ENCODE measurements around the gene MOAP1. TPM values are rescaled to one million over a fixed set of nuclear protein-coding genes. Genes with fewer than 3 reads are reported as not detected.
A peak's percentile ranks its signal among the peaks of the same experiment; 100 is the strongest.
"Not testable (repeated sequence)": the region's sequence is repeated elsewhere in the genome, so short reads cannot be mapped to it uniquely, and the experiment has no call there.

MOAP1 gene
- total RNA-seq, 2 donors from 2014 or later: 18.3 to 30.2 TPM

DNA sequence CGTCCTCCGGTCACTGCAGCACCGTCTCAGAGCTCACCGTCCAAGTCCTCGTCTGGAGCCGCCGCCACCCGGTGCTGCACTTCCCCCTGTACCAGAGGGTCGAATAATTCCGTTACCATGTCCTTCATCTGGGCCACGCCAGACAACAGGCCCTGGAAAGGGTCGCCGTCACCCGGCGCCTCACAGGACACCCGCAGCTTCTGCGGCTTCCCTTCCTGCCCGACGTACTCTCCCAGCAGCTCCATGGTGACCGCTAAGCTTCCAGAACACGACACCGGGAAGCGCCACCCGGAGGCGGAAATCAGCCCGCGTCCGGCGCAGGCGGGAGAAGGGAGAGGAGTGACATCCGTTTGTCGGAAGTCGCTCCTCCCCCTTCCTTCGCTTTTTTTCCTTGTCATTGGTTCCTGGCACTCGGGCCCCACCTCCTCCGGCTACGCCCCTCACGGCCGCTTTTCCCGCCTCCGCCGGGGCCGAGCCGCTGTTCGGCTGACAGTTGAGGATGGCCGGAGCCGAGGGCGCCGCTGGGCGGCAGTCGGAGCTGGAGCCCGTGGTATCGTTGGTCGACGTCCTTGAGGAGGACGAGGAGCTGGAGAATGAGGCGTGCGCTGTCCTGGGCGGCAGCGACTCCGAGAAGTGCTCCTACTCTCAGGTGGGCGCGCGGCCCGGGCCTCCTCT, 22.2 kb upstream of the MOAP1 start, which contains the start of the genes GON7 and UBR7:
Gene GON7 (minus strand): TSS at position 273 of the 675 bp plus-strand sequence. CDS start 28 bp downstream, at position 245.
Gene UBR7 (plus strand): TSS at position 464 of the 675 bp plus-strand sequence. CDS start 36 bp downstream, at position 500.
- ATAC-seq (peak; percentile 95 to 98), DNase-seq (ENCODE audit: low spot score) (peak; percentile 94)
- Mint-ChIP-seq H3K4me3 (peak within 1 kb of the TSS; percentile 89), H3K27me3 (no peaks in the 10 kb centered on the region), H3K4me1 (ENCODE audit: low read depth in 2 of 2) (peaks cover 27 to 38% of the 10 kb centered on the region in 2 donors), H3K27ac (peak within 1 kb of the TSS; percentile 97 to 99), H3K9me3 (no peaks in the 10 kb centered on the region), H3K36me3 (peaks cover 5% of the 10 kb centered on the region)

DNA sequence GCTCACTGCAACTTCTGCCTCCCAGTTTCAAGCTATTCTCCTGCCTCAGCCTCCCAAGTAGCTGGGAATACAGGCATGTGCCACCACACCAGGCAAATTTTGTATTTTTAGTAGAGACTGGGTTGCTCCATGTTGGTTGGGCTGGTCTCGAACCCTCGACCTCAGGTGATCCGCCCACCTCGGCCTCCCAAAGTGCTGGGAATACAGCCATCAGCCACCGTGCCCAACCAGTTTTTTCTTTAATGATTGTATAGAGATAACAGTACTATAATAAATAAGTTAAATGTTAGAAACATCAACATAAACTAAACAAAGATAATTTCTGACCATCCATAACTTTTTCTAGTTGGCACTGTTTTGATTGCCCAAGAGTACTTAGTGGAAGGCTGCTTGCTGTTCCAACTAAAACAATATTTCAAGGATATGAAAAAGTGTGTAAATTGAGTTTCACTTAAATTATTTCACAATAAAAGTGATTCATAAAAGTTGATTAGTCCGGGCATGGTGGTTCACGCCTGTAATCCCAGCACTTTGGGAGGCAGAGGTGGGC, 16.5 kb upstream of the MOAP1 start:
- Mint-ChIP-seq H3K27ac (no peak overlapping the region), H3K4me1 (ENCODE audit: low read depth in 2 of 2) (peaks cover 16 to 17% of the 10 kb centered on the region in 2 donors), H3K9me3 (no peaks in the 10 kb centered on the region), H3K36me3 (no peaks in the 10 kb centered on the region), H3K4me3 (no peak overlapping the region), H3K27me3 (no peaks in the 10 kb centered on the region)
- no peak for ATAC-seq
- DNase-seq (ENCODE audit: low spot score): no peak

DNA sequence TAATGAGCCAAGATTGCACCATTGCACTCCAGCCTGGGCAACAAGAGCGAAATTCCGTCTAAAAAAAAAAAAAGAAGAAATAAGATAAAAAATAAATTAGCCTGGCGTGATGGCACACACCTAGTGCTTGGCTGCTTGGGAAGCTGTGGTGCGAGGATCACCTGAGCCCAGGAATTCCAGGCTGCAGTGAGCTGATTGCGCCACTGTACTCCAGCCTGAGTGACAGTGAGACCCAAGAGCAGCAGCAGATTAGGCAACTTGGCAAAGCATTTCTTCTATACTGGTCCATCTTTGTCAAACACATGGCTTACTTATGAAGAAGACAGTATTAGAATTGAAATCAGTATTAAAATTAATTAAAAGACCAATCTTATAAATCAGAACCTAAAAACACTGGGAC, 15.9 kb upstream of the MOAP1 start:
- Mint-ChIP-seq H3K4me1 (ENCODE audit: low read depth in 2 of 2) (peaks cover 9 to 10% of the 10 kb centered on the region in 2 donors), H3K9me3 (no peaks in the 10 kb centered on the region), H3K36me3 (no peaks in the 10 kb centered on the region), H3K27me3 (no peaks in the 10 kb centered on the region), H3K4me3 (no peak overlapping the region), H3K27ac (no peak overlapping the region)
- no peak for ATAC-seq
- no peak for DNase-seq (ENCODE audit: low spot score)

DNA sequence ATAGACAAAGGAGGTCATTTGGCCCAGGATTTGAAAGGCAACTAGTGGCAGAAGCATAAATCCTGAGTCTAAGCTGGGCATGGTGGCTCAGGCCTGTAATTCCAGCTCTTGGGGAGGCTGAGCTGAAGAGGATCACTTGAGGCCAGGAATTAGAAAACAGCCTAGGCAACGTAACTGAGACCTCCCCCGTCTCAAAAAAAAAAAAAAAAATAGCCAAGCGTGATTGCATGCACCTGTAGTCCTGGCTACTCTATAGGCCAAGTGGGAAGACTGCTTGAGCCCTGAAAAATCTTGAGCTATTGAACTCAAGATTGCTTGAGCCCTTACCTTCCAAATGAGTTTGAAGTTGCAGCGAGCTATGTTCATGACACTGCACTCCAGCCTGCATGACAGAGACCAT, 14.3 kb upstream of the MOAP1 start:
- no peak for ATAC-seq

DNA sequence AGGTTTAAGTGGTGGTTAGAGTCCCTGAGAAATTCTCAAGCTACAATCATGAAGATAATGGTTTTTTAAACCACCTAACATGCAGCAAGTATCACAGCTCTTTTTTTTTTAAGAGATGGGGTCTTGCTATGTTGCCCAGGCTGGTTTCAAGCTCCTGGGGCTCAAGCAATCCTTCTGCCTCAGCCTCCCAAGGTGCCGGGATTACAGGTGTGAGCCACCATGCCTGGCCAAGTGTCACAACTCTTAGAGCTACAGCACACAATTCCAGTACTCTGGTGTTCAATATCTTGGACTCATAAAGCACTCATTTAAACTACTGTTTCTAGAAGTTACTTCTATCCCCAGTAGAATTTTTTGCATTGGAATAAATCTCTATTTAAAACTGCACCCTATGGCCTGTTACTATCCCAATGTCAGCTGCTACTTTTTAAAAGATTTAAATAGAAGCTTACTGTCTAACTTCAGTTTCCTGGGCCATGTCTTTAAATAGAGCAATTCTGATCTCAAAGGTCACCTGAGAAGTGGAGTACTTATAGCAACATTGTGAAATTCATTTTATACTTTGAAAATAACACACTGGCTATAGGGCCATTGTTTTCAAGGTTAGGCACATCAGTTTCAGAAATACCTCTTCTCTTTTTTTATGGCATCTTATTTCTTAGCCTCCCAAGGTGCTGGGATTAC, 10.8 kb upstream of the MOAP1 start:
- ATAC-seq (no peak), DNase-seq (ENCODE audit: low spot score) (no peak)
- Mint-ChIP-seq H3K9me3 (no peaks in the 10 kb centered on the region), H3K4me1 (ENCODE audit: low read depth in 2 of 2) (no peaks in the 10 kb centered on the region), H3K27ac (no peak overlapping the region), H3K27me3 (no peaks in the 10 kb centered on the region), H3K4me3 (no peak overlapping the region), H3K36me3 (no peaks in the 10 kb centered on the region)

More for the DNA sequence above, 14.3 kb upstream of the MOAP1 start:
- H3K4me3 Mint-ChIP-seq: no peak overlapping the region
- no peaks in the 10 kb centered on the region for H3K27me3 Mint-ChIP-seq
- no peak overlapping the region for H3K27ac Mint-ChIP-seq
- no peaks in the 10 kb centered on the region for H3K9me3 Mint-ChIP-seq
- DNase-seq (ENCODE audit: low spot score): no peak
- H3K36me3 Mint-ChIP-seq: no peaks in the 10 kb centered on the region
- H3K4me1 Mint-ChIP-seq (ENCODE audit: low read depth in 2 of 2): peaks cover 0 to 2% of the 10 kb centered on the region in 2 donors

DNA sequence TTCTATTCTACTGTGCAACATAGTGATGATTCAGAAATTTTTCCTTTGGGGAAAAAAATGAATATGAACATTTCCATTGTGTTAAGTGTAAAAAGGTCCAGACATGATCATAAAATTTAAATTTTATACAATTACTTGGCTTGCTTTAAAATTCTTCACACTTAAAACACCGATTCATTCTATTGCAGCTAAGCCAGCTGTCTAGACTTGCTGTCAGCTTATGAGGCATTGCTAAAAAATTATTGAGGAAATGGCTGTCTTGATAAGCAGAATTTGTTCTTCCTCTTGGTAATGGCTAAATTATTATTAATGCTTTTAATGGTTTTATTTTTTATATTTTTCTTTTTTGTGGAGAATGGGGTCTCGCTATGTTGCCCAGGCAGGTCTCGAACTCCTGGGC, 2.3 kb upstream of the MOAP1 start:
- Mint-ChIP-seq H3K4me3 (no peak overlapping the region), H3K36me3 (peaks cover 9% of the 10 kb centered on the region), H3K27me3 (no peaks in the 10 kb centered on the region), H3K4me1 (ENCODE audit: low read depth in 2 of 2) (peaks cover 27 to 28% of the 10 kb centered on the region in 2 donors), H3K9me3 (no peaks in the 10 kb centered on the region), H3K27ac (no peak overlapping the region)
- ATAC-seq (no peak), DNase-seq (ENCODE audit: low spot score) (no peak)

DNA sequence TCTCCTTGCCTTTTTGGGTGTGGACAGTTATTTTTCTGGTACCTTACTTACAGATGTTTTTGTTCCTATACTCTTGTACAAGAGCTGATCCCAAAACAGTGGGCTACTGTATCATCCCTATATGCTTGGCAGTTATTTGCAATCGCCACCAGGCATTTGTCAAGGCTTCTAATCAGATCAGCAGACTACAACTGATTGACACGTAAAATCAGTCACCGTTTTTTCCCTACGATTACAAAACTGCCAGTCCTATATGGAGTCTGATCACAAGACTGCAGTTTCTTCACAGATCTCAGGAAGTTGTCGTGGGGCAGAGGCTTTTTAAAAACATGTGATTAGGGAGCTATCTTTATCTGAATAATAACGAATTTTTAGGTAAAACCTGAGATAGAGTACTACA, 1.8 kb upstream of the MOAP1 start:
- Mint-ChIP-seq H3K36me3 (peaks cover 13% of the 10 kb centered on the region), H3K9me3 (no peaks in the 10 kb centered on the region), H3K27ac (peak overlapping the region in 1 of 2 donors; percentile 20), H3K4me3 (peak overlapping the region; percentile 68), H3K4me1 (ENCODE audit: low read depth in 2 of 2) (peaks cover 29 to 32% of the 10 kb centered on the region in 2 donors), H3K27me3 (no peaks in the 10 kb centered on the region)
- DNase-seq (ENCODE audit: low spot score) (no peak), ATAC-seq (no peak)

DNA sequence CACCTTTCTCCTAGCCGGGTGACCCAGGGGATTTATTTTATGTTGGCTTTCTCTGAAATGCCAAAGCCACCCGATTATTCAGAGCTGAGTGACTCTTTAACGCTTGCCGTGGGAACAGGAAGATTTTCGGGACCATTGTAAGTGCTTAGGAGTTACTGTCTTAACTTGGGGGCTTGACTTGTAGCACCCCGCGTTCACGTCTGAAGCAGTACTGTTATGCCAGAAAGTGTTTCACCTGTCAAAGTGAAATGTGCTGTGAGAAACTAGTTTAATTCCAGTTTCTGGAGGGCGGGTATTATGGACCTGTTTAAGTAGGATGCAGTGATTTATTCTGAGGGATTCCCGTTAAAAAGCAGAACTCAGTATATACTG, 638 bp upstream of the MOAP1 start:
- peaks cover 29 to 32% of the 10 kb centered on the region in 2 donors for H3K4me1 Mint-ChIP-seq (ENCODE audit: low read depth in 2 of 2)
- H3K36me3 Mint-ChIP-seq: peaks cover 13% of the 10 kb centered on the region
- peak overlapping the region; percentile 95 for H3K4me3 Mint-ChIP-seq
- no peaks in the 10 kb centered on the region for H3K27me3 Mint-ChIP-seq
- DNase-seq (ENCODE audit: low spot score) (no peak), ATAC-seq (no peak)
- H3K27ac Mint-ChIP-seq: peak overlapping the region; percentile 86 to 93
- no peaks in the 10 kb centered on the region for H3K9me3 Mint-ChIP-seq

DNA sequence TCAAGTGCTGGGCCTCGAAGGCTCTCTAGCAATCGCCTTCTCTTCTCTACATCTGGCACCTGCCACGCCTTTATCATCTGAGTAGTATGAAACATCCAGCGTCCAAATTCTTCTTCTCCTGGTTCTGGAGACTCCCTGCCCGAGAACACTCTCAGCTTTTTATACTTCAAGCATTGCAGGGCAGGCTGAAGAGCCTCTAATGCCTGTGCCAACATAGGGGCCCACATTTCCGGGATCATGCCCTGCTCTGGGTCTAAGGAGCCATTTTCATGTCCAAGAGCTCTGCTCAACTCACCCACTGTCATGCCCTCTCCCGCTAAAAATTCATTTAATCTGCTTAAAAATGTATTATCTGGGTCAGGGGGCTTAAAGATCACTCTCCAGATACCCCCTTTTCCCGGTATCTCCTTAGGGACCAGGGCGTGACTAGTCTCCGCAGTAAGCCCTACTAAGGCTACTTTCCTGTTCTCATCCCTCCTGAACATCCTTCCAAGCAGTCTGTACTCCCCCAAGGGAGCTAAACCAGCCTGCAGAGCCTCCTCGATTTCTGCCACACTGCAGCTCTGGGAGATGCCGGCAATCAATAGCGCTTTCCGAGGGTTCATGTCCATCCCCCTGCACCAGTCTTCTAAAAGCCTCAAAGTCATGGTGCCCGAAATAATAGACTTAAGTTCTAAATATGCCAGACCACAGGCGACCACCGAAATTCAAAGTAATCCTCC, 940 bp downstream of the MOAP1 start:
- Mint-ChIP-seq H3K4me1 (ENCODE audit: low read depth in 2 of 2) (peaks cover 30 to 32% of the 10 kb centered on the region in 2 donors), H3K27me3 (no peaks in the 10 kb centered on the region), H3K4me3 (peak overlapping the region; percentile 95), H3K36me3 (peaks cover 13% of the 10 kb centered on the region), H3K9me3 (no peaks in the 10 kb centered on the region), H3K27ac (peak overlapping the region; percentile 86 to 87)
- DNase-seq (ENCODE audit: low spot score): no peak
- ATAC-seq: no peak

DNA sequence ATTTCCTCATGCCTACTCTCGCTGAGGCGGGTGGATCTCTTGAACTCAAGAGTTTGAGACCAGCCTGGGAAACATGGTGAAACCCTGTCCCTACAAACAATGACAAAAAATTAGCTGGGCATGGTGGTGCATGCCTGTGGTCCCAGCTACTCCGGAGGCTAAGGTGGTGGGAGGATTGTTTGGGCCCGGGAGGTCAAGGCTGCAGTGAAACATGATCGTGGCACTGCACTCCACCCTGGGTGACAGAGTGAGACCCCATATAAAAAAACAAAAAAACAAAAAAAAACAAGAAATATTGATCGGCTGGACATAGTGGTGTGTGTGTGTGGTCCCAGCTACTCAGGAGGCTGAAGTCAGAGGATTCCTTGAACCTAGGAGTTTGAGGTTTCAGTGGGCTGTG, 9.2 kb downstream of the MOAP1 start:
- H3K36me3 Mint-ChIP-seq: no peaks in the 10 kb centered on the region

DNA sequence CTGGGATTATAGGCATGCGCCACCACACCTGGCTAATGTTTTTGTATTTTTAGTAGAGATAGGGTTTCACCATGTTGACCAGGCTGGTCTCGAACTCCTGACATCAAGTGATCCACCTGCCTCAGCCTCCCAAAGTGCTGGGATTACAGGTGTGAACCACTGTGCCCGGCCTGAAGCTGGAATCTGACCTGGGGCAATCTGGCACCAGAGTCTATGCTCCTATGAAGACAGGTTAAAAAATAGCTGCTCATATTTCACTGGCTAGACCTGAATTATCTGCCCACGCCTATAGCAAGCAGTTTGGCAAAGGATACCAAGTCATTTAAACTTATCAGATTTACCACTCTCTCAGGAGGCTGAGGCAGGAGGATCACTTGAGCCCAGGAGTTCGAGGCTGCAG, 10.0 kb downstream of the MOAP1 start:
- H3K27me3 Mint-ChIP-seq; H3K36me3 Mint-ChIP-seq; H3K4me1 Mint-ChIP-seq (ENCODE audit: low read depth in 2 of 2); DNase-seq (ENCODE audit: low spot score); H3K4me3 Mint-ChIP-seq; H3K27ac Mint-ChIP-seq; H3K9me3 Mint-ChIP-seq; ATAC-seq: not testable (repeated sequence)

More for the DNA sequence above, 9.2 kb downstream of the MOAP1 start:
- H3K27me3 Mint-ChIP-seq: no peaks in the 10 kb centered on the region
- no peaks in the 10 kb centered on the region for H3K9me3 Mint-ChIP-seq
- H3K4me1 Mint-ChIP-seq (ENCODE audit: low read depth in 2 of 2): peaks cover 0 to 3% of the 10 kb centered on the region in 2 donors
- ATAC-seq (no peak), DNase-seq (ENCODE audit: low spot score) (no peak)
- H3K4me3 Mint-ChIP-seq: no peak overlapping the region
- no peak overlapping the region for H3K27ac Mint-ChIP-seq

DNA sequence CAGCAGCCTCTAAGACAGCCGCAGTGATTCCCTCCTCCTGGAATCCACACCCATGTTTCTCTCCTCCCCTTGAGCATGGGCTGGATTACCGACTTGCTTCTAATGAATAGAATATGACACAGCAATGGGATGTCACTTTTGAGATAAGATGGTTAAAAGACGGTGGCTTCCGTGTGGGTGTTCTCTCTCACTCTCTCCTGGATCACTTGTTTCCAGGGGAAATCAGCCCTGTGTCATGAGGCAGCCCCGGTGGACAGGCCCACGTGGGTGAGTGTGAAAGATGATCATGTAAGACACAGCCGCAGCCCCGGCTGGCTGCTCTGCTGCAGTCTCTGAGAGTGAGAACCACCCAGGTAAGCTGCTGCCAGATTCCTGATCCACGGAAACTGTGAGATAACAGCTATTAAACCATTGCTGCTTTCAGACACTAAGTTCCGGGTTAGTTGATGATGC, 10.7 kb downstream of the MOAP1 start:
- H3K27me3 Mint-ChIP-seq: no peaks in the 10 kb centered on the region
- H3K36me3 Mint-ChIP-seq: no peaks in the 10 kb centered on the region
- no peak overlapping the region for H3K27ac Mint-ChIP-seq
- peaks cover 0 to 3% of the 10 kb centered on the region in 2 donors for H3K4me1 Mint-ChIP-seq (ENCODE audit: low read depth in 2 of 2)
- DNase-seq (ENCODE audit: low spot score) (no peak), ATAC-seq (no peak)
- H3K4me3 Mint-ChIP-seq: no peak overlapping the region
- H3K9me3 Mint-ChIP-seq: no peaks in the 10 kb centered on the region

DNA sequence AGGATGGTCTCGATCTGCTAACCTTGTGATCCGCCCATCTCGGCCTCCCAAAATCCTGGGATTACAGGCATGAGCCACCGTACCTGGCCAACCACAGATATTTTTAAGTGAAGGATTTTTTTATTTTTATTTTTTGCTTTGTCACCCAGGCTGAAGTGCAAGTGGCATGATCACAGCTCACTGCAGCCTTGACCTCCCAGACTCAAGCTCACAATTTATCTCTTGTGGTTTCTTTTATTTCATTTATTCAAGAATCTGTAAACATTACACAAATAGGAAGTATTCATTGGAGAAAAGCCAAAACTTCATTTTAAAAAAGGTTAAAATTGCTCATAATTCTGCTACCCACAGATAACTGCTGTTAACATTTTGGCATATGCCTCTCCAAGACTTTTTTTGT, 13.3 kb downstream of the MOAP1 start:
- H3K36me3 Mint-ChIP-seq: no peaks in the 10 kb centered on the region
- H3K27ac Mint-ChIP-seq: no peak overlapping the region
- DNase-seq (ENCODE audit: low spot score) (no peak), ATAC-seq (no peak)
- H3K9me3 Mint-ChIP-seq: no peaks in the 10 kb centered on the region
- no peaks in the 10 kb centered on the region for H3K27me3 Mint-ChIP-seq
- H3K4me3 Mint-ChIP-seq: no peak overlapping the region
- H3K4me1 Mint-ChIP-seq (ENCODE audit: low read depth in 2 of 2): no peaks in the 10 kb centered on the region
